ENCODE measurements around the gene TSPAN3.

DNA sequence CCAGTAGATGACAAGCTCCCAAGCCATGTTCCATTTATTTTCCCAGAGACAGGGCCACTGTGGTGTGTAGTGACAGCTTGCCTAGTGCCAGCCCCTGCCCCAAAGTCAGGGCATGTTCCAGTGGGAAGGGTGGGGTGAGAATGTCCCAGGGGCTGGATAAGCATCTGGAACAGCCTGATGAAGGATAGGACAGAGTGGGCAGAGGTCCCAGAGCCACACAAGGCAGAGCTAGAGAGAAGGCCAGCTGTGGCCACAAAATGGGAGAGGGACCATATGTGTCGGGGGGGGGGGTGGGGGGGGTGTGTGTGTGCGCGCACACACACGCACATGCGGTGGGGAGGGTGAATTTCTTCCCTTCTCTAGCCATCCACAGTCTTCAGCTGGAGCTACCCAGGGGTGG is 27.0 kb upstream of the TSPAN3 start:
- TF ChIP-seq, protein P1, sequence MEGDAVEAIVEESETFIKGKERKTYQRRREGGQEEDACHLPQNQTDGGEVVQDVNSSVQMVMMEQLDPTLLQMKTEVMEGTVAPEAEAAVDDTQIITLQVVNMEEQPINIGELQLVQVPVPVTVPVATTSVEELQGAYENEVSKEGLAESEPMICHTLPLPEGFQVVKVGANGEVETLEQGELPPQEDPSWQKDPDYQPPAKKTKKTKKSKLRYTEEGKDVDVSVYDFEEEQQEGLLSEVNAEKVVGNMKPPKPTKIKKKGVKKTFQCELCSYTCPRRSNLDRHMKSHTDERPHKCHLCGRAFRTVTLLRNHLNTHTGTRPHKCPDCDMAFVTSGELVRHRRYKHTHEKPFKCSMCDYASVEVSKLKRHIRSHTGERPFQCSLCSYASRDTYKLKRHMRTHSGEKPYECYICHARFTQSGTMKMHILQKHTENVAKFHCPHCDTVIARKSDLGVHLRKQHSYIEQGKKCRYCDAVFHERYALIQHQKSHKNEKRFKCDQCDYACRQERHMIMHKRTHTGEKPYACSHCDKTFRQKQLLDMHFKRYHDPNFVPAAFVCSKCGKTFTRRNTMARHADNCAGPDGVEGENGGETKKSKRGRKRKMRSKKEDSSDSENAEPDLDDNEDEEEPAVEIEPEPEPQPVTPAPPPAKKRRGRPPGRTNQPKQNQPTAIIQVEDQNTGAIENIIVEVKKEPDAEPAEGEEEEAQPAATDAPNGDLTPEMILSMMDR (IDR thresholded peaks at IDR 0.05 in 4 of 5, conservative IDR thresholded peaks at IDR 0.05 in 1 of 5), result no peak
- TF ChIP-seq POLR2A (IDR thresholded peaks at IDR 0.05), result no peak

Measured in gastrocnemius medialis (tissue), 4 donors.